ENCODE data around the gene EVL. TPM values are rescaled to one million over a fixed set of nuclear protein-coding genes. Genes with fewer than 3 reads are reported as not detected.
A peak's percentile ranks its signal among the peaks of the same experiment; 100 is the strongest.

EVL gene
- total RNA-seq, 2 experiments from 2014 or later = 340 to 351 TPM

GRCh38 chr14:100108840-100109593, 43.8 kb downstream of the EVL start:
- ChIA-PET CTCF (interaction anchor here (0.5 to 29.8 kb wide), 21 partner anchors 9 to 132 kb away, joined by 3 to 913 read pairs (median 8); partner anchors contain the start of gene EVL), POLR2A (interaction anchor here (1.3 to 27.2 kb wide), 4 partner anchors 13 to 53 kb away, joined by 5 to 840 read pairs (median 6); partner anchors contain the start of gene EVL)
- no peak overlapping the region for H3K4me3 Mint-ChIP-seq
- no peak for DNase-seq
- intact Hi-C loops (cut with micrococcal nuclease) = loop anchor here (2.0 to 5.0 kb wide), 2 partner anchors 42 to 126 kb away; partner anchors contain the start of gene EVL
- peak overlapping the region; percentile 96 for H3K27ac Mint-ChIP-seq
- ATAC-seq = no peak
- H3K36me3 Mint-ChIP-seq (ENCODE audit: low read depth) = peaks cover 77% of the 10 kb centered on the region
- no peak for TF ChIP-seq CTCF (IDR thresholded peaks at IDR 0.05)
- H3K4me1 Mint-ChIP-seq (ENCODE audit: low read depth) = peaks cover 74% of the 10 kb centered on the region
- no peaks in the 10 kb centered on the region for H3K9me3 Mint-ChIP-seq
- no peaks in the 10 kb centered on the region for H3K27me3 Mint-ChIP-seq

DNA sequence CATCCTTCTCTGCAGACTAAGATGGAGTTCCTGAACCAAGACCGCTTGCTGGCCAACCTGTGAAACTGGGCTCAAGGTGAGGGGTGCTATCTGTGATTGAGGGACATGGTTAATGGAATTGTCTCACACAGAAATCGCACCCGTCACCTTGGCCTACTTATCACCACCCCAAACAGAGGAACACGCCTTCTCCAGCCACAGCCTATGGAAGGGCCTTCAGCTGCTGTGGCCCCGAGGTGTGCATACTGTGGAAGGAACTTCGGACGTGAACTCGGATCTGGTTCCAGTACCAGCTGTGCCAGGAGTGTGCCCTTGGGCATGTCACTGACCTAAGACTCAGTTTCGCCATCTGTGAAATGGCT, 44.4 kb downstream of the EVL start:
- no peaks in the 10 kb centered on the region for H3K9me3 Mint-ChIP-seq
- no peak overlapping the region for H3K4me3 Mint-ChIP-seq
- POLR2A ChIA-PET = interaction anchor here (27.2 kb wide), 1 partner anchor 35 kb away, joined by 840 read pairs; the partner anchor contains the start of gene EVL
- peak overlapping the region; percentile 96 for H3K27ac Mint-ChIP-seq
- peaks cover 69% of the 10 kb centered on the region for H3K4me1 Mint-ChIP-seq (ENCODE audit: low read depth)
- peaks cover 71% of the 10 kb centered on the region for H3K36me3 Mint-ChIP-seq (ENCODE audit: low read depth)
- intact Hi-C loops (cut with micrococcal nuclease) = loop anchor here (2.0 to 5.0 kb wide), 2 partner anchors 42 to 127 kb away; partner anchors contain the start of gene EVL
- DNase-seq (no peak), ATAC-seq (no peak)
- CTCF ChIA-PET = interaction anchor here (2.5 to 29.8 kb wide), 6 partner anchors 16 to 126 kb away, joined by 7 to 913 read pairs (median 50); partner anchors contain the start of gene EVL
- TF ChIP-seq CTCF (IDR thresholded peaks at IDR 0.05) = no peak
- no peaks in the 10 kb centered on the region for H3K27me3 Mint-ChIP-seq

DNA sequence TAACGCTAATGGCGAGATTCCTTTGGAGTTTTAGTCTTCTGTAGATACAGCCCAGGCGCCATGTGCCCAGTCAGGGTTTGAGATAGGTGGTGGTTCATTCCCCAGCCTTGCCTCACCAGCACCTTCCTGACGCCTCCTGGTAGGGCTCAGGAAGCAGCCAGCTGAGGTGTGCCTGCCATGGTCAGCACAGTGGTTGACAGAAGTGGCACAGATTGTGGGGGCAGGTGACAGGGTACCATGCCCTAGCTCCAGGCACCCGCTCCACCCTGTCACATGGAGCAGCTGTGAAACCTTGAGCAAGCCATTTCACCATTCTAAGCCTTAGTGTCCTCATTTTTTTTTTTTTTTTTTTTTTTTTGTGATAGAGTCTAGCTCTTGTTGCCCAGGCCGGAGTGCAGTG, 45.6 kb downstream of the EVL start:
- peaks cover 58% of the 10 kb centered on the region for H3K4me1 Mint-ChIP-seq (ENCODE audit: low read depth)
- TF ChIP-seq CTCF (IDR thresholded peaks at IDR 0.05) = no peak
- POLR2A ChIA-PET = interaction anchor here (1.1 to 27.2 kb wide), 2 partner anchors 36 to 55 kb away, joined by 5 to 840 read pairs; partner anchors contain the start of gene EVL
- DNase-seq (no peak), ATAC-seq (no peak)
- CTCF ChIA-PET = interaction anchor here (1.4 to 29.8 kb wide), 4 partner anchors 14 to 82 kb away, joined by 4 to 913 read pairs (median 66); partner anchors contain the start of gene EVL
- H3K27me3 Mint-ChIP-seq = no peaks in the 10 kb centered on the region
- intact Hi-C loops (cut with micrococcal nuclease) = no loop called here
- peaks cover 62% of the 10 kb centered on the region for H3K36me3 Mint-ChIP-seq (ENCODE audit: low read depth)
- H3K4me3 Mint-ChIP-seq = no peak overlapping the region
- no peaks in the 10 kb centered on the region for H3K9me3 Mint-ChIP-seq
- H3K27ac Mint-ChIP-seq = peak overlapping the region; percentile 61

DNA sequence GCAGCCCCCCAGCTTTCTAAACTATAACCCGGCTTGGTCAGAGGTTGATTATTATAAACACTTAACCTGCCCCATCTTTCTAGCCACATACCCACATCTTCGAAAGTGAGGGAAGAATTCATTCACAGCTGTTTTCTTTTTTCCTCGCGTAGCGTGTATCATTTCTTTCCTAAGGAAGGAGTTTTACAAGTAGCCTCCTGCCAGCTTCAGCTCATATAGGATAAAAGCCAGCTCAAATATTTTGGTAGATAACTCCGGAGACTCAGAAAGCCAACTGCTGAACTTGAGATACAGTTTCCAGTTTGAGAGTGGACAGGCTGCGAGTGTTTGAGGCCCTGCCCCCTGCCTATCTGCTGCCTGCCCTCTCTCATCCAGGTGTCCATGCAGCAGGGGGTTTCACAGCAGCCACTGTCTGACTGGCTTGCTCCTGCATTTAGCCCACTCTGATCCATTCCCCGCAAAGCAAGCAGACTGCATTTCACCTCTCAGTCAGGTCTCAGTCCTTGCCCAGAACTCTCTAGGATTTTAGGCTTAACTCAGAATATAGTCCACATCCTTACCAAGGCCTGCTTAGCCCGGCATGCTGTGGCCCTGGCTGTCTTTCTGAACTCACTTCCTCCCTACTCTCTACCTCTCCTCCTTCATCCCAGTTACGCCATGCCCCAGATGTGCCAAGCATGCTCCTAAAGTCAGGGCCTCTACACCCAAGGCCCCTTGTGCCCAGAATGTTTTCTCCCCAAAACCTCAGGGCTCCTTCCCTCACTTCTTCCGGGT, 46.9 kb downstream of the EVL start:
- H3K4me1 Mint-ChIP-seq (ENCODE audit: low read depth) = peaks cover 52% of the 10 kb centered on the region
- no peak overlapping the region for H3K4me3 Mint-ChIP-seq
- ATAC-seq = no peak
- no peaks in the 10 kb centered on the region for H3K9me3 Mint-ChIP-seq
- ChIA-PET CTCF (interaction anchor here (0.8 to 29.8 kb wide), 6 partner anchors 9 to 130 kb away, joined by 3 to 913 read pairs (median 6); partner anchors contain the start of gene EVL), POLR2A (interaction anchor here (0.9 to 27.2 kb wide), 5 partner anchors 9 to 141 kb away, joined by 3 to 840 read pairs (median 4); partner anchors contain the start of gene EVL)
- H3K27me3 Mint-ChIP-seq = no peaks in the 10 kb centered on the region
- intact Hi-C loops (cut with micrococcal nuclease) = no loop called here
- H3K27ac Mint-ChIP-seq = peak overlapping the region; percentile 61
- TF ChIP-seq CTCF (IDR thresholded peaks at IDR 0.05) = no peak
- DNase-seq = no peak
- H3K36me3 Mint-ChIP-seq (ENCODE audit: low read depth) = peaks cover 54% of the 10 kb centered on the region

All from activated CD8-positive, alpha-beta T cell treated with anti-CD3 and anti-CD28 coated beads for 36 hours (primary cell).